B cell (primary cell): ENCODE data around the gene TRAPPC12.

Experiments used
- CTCF ChIP-seq: fragments of 200-600 bp; IDR thresholded peaks from one replicate; pipeline ENCODE4 v1.8.0; 2022; ENCODE audit warnings: antibody characterized with exemption, mild to moderate bottlenecking
- EZH2 ChIP-seq: IDR thresholded peaks from 2 replicates; pipeline ENCODE4 v1.6.1; 2012; ENCODE audit warnings: borderline replicate concordance, low read depth, mild to moderate bottlenecking, moderate library complexity, low read length; ENCODE audit not compliant: insufficient read depth, poor library complexity, severe bottlenecking

GRCh38 chr2:3527886-3528785 lies 148.6 kb downstream of the TRAPPC12 start:
- TF ChIP-seq CTCF: no peak
- no peak for TF ChIP-seq EZH2
